Urinary bladder (tissue), 4 donors: ENCODE measurements around the gene COL8A2. TPM values are rescaled to one million over a fixed set of nuclear protein-coding genes. Genes with fewer than 3 reads are reported as not detected.

Source experiments
- DNase-seq: peaks from one replicate; pipeline ENCODE4 v3.0.0-alpha.2; 2015; ENCODE audit errors: extremely low spot score
- H3K27ac ChIP-seq: one replicate; pipeline ENCODE4 v1.5.1; 2013; ENCODE audit warnings: low read depth, mild to moderate bottlenecking, moderate library complexity
- H3K36me3 ChIP-seq: one replicate; pipeline ENCODE4 v1.6.1; 2013; ENCODE audit warnings: mild to moderate bottlenecking, moderate library complexity; ENCODE audit not compliant: insufficient read depth
- H3K4me1 ChIP-seq: one replicate; pipeline ENCODE4 v1.6.1; 2013; ENCODE audit warnings: mild to moderate bottlenecking, moderate library complexity; ENCODE audit not compliant: insufficient read depth
- H3K4me3 ChIP-seq: one replicate; pipeline ENCODE4 v1.5.1; 2013; ENCODE audit warnings: low read depth, low read length
- WGBS: extraction: QIAGEN DNeasy Blood & Tissue Kit; methylation state at CpG from one replicate; pipeline ENCODE4 v1.1.7; 2013; 5-methylcytosine and 5-hydroxymethylcytosine counted together
- polyA plus RNA-seq: library from polyadenylated mRNA; stranded (reverse); fragments of 200-250 nt; gene quantifications from one replicate; pipeline ENCODE4 v1.2.3, GENCODE V29; 2013
- total RNA-seq: library from RNA; depleted of rRNA; stranded (reverse); fragments of >200 nt; gene quantifications from one replicate; pipeline ENCODE4 v1.2.3, GENCODE V29; 2014
- donor health status: healthy with polysubstance abuse.
- donor health status: healthy.

COL8A2 gene
- total RNA-seq, result 11.7 TPM
- polyA plus RNA-seq, result 21.9 TPM

GRCh38 chr1:36125129-36125991 is at the start of gene COL8A2:
Gene COL8A2 (minus strand): TSS chr1:36125222. CDS start chr1:36100242, 24,980 bp downstream.
- Histone ChIP-seq H3K27ac (no peak within 1 kb of the TSS), H3K4me1 (no peaks in the 10 kb centered on the region), H3K4me3 (peak within 1 kb of the TSS; percentile 56), H3K36me3 (no peaks in the 10 kb centered on the region)
- no peak for DNase-seq
- WGBS, result 9% methylated on average over 77 of the region's 77 CpGs

GRCh38 chr1:36174713-36175112 is 49.7 kb upstream of the COL8A2 start:
- DNase-seq, result no peak
- 52% methylated on average over 11 of the region's 11 CpGs for WGBS
- H3K27ac ChIP-seq, result no peak overlapping the region
- H3K4me1 ChIP-seq, result no peaks in the 10 kb centered on the region
- peaks cover 3% of the 10 kb centered on the region for H3K36me3 ChIP-seq
- H3K4me3 ChIP-seq, result no peak overlapping the region

DNA sequence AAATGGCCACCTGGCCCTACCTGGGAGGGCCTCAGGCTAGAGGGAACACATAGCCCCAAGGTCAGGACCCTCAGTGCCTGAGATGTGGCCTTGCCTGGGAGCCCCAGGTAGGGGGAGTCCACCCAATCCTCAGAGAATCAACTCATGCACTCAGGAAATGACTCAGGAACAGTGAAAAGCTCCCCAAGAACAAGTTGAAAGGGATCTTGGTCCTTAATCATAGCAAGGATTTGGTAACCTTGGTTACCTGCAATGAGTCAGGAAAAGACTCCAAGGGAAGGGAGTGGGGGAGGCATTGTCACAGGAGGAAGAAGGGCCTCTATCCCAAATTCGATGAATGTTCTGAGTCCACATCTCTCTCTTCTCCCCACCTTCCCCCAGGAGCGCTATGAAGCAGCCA is 48.0 kb upstream of the COL8A2 start:
- no peak overlapping the region for H3K4me3 ChIP-seq
- no peaks in the 10 kb centered on the region for H3K4me1 ChIP-seq
- no peak for DNase-seq
- H3K27ac ChIP-seq, result no peak overlapping the region
- 94% methylated on average over 2 of the region's 2 CpGs for WGBS
- H3K36me3 ChIP-seq, result peaks cover 2% of the 10 kb centered on the region

DNA sequence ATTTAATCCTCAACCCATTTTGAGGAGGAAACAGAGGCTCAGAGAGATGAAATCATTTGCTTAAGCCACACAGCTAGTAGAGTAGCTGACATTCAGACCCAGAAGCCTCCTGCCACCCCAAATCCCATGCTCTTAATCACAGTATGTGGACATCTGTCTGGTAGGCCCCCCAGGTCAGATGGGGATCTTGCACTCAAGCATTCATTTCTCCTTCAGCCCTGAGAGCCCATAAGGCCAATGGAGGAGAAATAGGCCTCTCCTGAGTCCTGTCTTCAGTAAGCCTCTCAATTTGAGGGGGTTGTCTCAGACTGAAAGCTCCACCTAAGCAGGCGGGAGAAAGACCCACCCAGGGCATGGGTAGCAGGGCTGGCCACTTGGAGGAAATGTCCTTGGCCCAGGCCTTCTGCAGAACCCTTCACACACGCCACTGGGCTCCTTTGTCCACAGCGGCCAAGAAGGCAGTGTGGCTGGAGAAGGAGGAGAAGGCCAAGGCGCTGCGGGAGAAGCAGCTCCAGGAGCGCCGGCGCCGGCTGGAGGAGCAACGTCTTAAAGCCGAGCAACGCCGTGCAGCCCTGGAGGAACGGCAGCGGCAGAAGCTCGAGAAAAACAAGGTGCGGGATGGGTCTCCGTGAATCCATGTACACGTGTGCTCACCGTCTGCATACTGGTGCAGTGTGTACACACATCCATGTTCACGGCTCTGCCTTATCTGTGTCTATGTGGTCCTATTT is 47.2 kb upstream of the COL8A2 start:
- Histone ChIP-seq H3K4me3 (no peak overlapping the region), H3K27ac (no peak overlapping the region), H3K36me3 (peaks cover 2% of the 10 kb centered on the region), H3K4me1 (no peaks in the 10 kb centered on the region)
- DNase-seq, result no peak
- WGBS, result 94% methylated on average over 21 of the region's 21 CpGs

DNA sequence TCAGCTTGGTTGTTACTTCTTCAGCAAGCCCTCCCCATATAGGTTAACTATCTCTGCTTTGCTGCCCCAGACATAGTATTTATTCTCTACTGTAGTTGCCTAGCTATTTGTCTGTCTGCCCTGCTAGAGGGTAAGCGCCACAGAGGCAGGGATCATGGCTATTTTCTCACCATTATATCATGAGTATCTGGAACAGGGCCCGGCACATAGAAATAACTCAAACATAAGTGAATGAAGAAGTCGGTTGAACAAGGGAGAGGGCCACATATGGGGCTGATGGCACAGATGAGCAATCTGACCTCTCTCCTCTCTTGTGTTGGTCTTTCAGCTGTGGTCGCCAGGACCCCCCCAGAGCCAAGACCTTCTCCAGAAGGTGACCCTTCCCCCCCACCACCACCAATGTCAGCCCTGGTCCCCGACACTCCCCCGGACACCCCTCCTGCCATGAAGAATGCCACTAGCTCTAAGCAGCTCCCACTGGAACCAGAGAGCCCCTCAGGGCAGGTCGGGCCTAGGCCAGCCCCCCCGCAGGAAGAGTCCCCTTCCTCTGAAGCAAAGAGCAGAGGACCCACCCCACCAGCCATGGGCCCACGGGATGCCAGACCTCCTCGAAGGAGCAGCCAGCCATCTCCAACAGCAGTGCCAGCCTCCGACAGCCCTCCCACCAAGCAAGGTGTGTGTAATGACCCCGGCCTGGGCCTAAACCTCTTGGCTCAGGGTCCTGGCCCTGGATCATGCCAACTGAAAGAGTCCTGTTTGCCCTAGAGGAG is 45.8 kb upstream of the COL8A2 start:
- H3K27ac ChIP-seq, result no peak overlapping the region
- no peaks in the 10 kb centered on the region for H3K36me3 ChIP-seq
- no peaks in the 10 kb centered on the region for H3K4me1 ChIP-seq
- 81% methylated on average over 12 of the region's 12 CpGs for WGBS
- H3K4me3 ChIP-seq, result no peak overlapping the region
- no peak for DNase-seq

DNA sequence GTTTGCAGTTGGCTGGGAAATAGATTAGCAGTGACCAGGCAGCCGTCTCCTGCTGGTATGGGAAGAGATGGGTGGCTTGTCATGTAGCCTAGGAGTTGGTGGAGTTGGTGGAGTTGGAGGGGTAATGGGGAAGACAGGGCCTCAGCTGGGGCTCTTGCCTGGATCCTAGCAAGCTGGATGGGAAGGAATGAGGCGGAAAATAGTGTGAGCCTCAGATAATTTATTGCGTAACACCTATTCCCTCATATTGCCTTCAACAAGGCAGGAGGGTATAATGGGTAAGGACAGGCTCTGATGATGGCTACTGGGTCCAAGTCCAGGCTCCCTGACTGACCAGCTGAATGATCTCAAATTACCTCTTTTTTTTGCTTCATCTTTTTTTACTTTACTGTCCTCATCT is 43.5 kb upstream of the COL8A2 start:
- WGBS, result 86% methylated on average over 3 of the region's 3 CpGs
- H3K4me1 ChIP-seq, result no peaks in the 10 kb centered on the region

GRCh38 chr1:36166938-36167905 is 42.2 kb upstream of the COL8A2 start:
- Histone ChIP-seq H3K36me3 (no peaks in the 10 kb centered on the region), H3K4me3 (no peak overlapping the region), H3K4me1 (no peaks in the 10 kb centered on the region), H3K27ac (no peak overlapping the region)
- no peak for DNase-seq
- WGBS, result 82% methylated on average over 15 of the region's 15 CpGs

More for the DNA sequence above, 43.5 kb upstream of the COL8A2 start:
- Histone ChIP-seq H3K27ac (no peak overlapping the region), H3K4me3 (no peak overlapping the region), H3K36me3 (no peaks in the 10 kb centered on the region)
- DNase-seq, result no peak

DNA sequence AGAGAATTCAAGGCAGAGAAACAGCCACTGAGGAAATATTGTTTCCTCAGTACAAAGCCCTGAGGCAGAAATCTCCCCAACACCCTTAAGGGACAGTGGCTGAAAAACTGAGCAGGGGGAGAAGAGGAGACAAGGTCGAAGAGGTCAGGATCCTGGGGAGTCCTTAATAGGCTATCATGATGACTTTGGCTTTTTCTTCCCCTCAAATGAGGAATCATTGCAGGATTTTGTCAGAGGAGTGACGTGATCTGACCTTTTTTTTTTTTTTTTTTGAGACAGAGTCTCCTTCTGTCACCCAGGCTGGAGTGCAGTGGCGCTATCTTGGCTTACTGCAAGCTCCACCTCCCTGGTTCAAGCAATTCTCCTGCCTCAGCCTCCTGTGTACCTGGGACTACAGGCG is 41.1 kb upstream of the COL8A2 start:
- no peak overlapping the region for H3K27ac ChIP-seq
- no peaks in the 10 kb centered on the region for H3K4me1 ChIP-seq
- 81% methylated on average over 4 of the region's 4 CpGs for WGBS
- no peak for DNase-seq
- no peak overlapping the region for H3K4me3 ChIP-seq
- no peaks in the 10 kb centered on the region for H3K36me3 ChIP-seq

DNA sequence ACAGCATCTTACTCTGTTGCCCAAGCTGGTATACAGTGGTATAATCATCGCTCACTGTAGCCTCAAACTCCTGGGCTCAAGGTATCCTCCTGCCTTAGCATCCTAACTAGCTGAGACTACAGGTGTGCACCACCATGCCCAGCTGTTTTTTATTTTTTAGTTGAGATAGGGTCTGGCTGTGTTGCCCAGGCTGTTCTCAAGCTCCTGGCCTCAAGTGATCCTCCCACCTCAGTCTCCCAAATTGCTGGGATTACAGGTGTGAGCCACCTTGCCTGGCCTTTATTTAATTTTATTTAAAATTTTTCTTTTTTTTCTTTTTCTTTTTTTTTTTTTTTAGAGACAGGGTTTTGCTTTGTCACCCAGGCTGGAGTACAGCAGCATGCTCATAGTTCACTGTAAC is 40.1 kb upstream of the COL8A2 start:
- H3K4me1 ChIP-seq, result peaks cover 2% of the 10 kb centered on the region
- H3K36me3 ChIP-seq, result no peaks in the 10 kb centered on the region
- no peak overlapping the region for H3K27ac ChIP-seq
- DNase-seq, result no peak
- H3K4me3 ChIP-seq, result no peak overlapping the region
- WGBS, result 56% methylated on average over 1 of the region's 1 CpG

DNA sequence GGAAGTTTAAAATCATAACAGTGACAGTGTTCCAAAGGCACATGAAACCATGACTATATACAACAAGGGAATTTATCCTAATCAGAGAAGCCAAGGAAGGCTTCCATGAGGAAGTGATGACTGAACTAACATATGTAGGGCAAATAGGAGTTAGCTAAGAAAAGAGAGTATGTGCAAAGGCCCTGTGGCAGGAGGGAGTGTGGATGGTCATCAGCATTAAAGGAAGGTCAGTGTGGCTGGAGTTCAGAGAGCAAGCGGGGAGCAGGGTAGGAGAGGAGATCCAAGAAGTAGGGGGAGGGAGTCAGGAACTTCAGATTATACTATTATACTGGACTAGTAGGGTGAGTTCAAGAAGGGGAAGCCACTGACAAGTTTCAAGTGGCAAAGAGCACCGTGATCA is 39.3 kb upstream of the COL8A2 start:
- H3K4me1 ChIP-seq, result peaks cover 2% of the 10 kb centered on the region
- H3K4me3 ChIP-seq, result no peak overlapping the region
- H3K27ac ChIP-seq, result no peak overlapping the region
- no peak for DNase-seq
- 95% methylated on average over 2 of the region's 2 CpGs for WGBS
- H3K36me3 ChIP-seq, result no peaks in the 10 kb centered on the region

DNA sequence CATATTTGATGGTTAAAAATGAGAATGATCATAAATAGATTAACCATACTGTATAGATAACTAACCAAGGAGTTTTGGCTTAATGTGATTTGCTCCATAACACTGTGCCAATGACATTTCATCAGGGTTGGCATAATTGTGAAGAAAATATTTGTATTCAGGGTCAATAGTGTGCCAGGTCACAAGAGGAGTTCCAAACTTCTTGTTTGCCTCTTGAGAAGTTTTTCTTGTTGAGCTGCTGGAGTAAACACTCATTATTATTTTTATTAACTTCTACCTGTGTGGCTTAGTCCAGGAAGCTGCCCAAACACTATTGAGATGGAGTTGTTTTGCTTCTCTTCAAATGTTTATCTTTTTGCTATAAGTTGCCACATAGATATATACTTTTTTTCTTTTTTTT is 38.4 kb upstream of the COL8A2 start:
- no peak overlapping the region for H3K4me3 ChIP-seq
- no peak for DNase-seq
- H3K4me1 ChIP-seq, result peaks cover 2% of the 10 kb centered on the region
- no peaks in the 10 kb centered on the region for H3K36me3 ChIP-seq
- H3K27ac ChIP-seq, result no peak overlapping the region

DNA sequence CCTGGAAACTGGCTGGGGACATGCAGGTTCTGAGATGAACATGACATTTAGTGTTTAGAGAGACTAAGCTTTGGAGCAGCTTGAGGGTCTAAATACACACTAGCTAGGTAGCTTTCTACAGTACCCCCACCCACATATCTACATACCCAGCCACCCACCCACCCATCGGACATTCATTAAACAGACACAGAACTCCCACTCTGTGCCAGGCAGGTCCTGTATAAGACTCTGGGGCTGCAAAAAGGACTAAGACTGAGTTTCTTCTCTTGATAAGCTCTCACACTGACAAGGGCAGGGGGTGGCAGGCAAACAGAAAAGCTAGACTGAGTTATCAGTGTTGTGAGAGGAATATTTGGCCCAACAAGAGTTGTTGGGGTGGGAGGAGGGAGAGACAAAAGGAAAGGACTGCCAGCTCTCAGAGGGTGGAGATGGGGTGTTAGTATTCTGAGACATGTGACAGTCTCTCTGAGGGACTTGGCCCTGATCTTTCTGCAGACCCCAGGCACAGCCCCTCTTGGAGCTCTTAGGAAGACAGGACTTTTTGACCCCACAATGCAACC is 37.7 kb upstream of the COL8A2 start:
- DNase-seq, result no peak
- Histone ChIP-seq H3K27ac (peak overlapping the region; percentile 48), H3K36me3 (no peaks in the 10 kb centered on the region), H3K4me3 (no peak overlapping the region), H3K4me1 (peaks cover 2% of the 10 kb centered on the region)
- WGBS, result 60% methylated on average over 1 of the region's 1 CpG
